ENCODE data around the gene AMDHD1. TPM values are rescaled to one million over a fixed set of nuclear protein-coding genes. Genes with fewer than 3 reads are reported as not detected.

The AMDHD1 gene
- total RNA-seq, 2 donors from 2014 or later = 0.63 to 1.3 TPM

DNA sequence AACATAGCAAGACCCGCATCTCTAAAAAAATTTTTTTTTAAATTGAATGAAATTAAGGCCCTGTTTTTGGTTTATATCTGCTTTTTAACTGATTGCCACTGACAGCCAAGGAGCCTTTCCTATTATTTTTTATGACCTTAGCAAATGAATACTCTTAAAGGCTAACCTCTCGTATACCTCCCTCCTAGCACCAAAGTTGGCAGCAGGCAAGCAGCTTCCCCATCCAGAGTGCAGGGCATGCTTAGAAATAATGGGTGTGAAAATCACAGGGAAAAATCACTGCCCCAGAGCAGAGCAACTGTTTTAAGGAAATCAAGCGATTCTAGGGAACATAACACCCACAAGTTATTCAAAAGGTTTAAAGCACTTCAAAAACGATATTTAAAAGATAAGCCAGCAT lies 32.4 kb downstream of the AMDHD1 start:
- Histone ChIP-seq H3K9me3 (no peaks in the 10 kb centered on the region), H3K27ac (no peak overlapping the region), H3K27me3 (no peaks in the 10 kb centered on the region), H3K4me1 (no peaks in the 10 kb centered on the region), H3K36me3 (no peaks in the 10 kb centered on the region), H3K4me3 (no peak overlapping the region)
- DNase-seq (ENCODE audit: low spot score) = no peak
- TF ChIP-seq, protein P1, sequence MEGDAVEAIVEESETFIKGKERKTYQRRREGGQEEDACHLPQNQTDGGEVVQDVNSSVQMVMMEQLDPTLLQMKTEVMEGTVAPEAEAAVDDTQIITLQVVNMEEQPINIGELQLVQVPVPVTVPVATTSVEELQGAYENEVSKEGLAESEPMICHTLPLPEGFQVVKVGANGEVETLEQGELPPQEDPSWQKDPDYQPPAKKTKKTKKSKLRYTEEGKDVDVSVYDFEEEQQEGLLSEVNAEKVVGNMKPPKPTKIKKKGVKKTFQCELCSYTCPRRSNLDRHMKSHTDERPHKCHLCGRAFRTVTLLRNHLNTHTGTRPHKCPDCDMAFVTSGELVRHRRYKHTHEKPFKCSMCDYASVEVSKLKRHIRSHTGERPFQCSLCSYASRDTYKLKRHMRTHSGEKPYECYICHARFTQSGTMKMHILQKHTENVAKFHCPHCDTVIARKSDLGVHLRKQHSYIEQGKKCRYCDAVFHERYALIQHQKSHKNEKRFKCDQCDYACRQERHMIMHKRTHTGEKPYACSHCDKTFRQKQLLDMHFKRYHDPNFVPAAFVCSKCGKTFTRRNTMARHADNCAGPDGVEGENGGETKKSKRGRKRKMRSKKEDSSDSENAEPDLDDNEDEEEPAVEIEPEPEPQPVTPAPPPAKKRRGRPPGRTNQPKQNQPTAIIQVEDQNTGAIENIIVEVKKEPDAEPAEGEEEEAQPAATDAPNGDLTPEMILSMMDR (IDR thresholded peaks at IDR 0.05) = no peak

DNA sequence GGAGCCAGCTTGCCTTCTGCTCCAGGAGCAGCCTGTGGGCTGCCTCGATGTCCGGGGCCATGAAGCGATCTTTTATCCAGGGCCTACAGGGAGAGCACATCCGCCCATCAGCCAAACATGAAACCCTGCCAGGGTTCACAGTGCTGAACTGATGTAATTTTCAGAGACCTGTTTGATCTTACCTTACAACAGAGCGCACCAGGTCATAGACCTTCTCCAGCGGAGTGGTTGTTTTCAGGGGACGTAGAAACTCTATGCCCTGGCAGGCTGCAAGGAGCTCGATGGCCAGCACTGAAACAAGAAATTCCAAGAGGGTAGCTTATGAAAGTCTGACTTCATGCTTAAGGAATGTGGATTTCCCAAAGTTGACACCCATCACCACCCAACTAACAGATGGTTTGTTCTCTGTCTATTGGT lies 33.3 kb downstream of the AMDHD1 start:
- Histone ChIP-seq H3K27ac (no peak overlapping the region), H3K4me1 (no peaks in the 10 kb centered on the region), H3K36me3 (no peaks in the 10 kb centered on the region), H3K4me3 (no peak overlapping the region), H3K27me3 (no peaks in the 10 kb centered on the region), H3K9me3 (no peaks in the 10 kb centered on the region)
- TF ChIP-seq, protein P1 (IDR thresholded peaks at IDR 0.05) = no peak
- DNase-seq (ENCODE audit: low spot score) = peak; percentile 36

DNA sequence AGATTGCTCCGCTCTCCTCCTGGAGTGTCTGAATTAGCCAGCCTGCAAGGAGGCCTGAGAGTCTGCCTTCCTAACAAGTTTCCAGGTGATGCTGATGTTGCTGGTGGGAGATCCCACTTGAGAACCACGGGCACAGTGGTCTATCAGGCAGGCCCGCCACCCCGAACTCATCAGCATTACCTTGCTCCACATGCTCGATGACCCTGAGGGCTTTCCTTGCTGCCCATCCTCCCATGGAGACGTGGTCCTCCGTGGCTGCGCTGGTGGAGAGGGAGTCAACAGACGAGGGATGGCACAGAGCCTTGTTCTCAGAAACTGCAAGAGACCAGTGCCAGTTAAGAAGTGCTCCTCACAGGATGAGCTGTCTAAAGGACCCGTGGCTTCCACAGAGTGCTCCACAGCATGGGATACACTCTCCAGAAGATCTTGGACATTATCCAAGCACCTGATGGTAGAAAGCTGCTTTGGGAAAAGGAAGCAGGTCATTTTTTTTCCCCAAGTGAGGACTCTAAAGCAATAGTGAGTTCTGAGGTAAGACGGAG lies 34.7 kb downstream of the AMDHD1 start:
- peak; percentile 28 for DNase-seq (ENCODE audit: low spot score)
- no peak overlapping the region for H3K4me3 ChIP-seq
- TF ChIP-seq, protein P1 (IDR thresholded peaks at IDR 0.05) = no peak

DNA sequence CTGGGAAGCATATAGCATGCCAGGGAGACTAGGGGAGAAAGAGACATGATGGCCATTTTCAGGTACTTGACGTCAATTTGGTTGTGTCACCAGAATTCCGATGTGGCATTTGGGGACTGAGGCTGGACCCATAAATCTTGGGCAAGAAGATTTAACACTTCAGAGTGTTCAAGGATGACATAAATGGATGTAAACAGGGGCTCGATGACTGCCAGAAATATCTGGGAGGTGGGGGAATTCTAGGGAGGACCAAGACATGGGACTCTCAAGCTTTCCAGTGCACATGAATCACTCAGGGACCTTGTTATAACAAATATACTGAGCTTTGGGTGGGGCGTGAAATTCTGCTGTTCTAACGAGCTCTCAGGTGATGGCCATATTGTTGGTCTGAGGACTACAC lies 35.2 kb downstream of the AMDHD1 start:
- TF ChIP-seq, protein P1 (IDR thresholded peaks at IDR 0.05) = no peak
- Histone ChIP-seq H3K27ac (no peak overlapping the region), H3K4me3 (no peak overlapping the region), H3K4me1 (no peaks in the 10 kb centered on the region), H3K27me3 (no peaks in the 10 kb centered on the region), H3K9me3 (no peaks in the 10 kb centered on the region), H3K36me3 (no peaks in the 10 kb centered on the region)
- DNase-seq (ENCODE audit: low spot score) = peak; percentile 13

More for the DNA sequence above, 34.7 kb downstream of the AMDHD1 start:
- no peaks in the 10 kb centered on the region for H3K27me3 ChIP-seq
- no peak overlapping the region for H3K27ac ChIP-seq
- H3K9me3 ChIP-seq = no peaks in the 10 kb centered on the region
- no peaks in the 10 kb centered on the region for H3K36me3 ChIP-seq
- H3K4me1 ChIP-seq = no peaks in the 10 kb centered on the region

DNA sequence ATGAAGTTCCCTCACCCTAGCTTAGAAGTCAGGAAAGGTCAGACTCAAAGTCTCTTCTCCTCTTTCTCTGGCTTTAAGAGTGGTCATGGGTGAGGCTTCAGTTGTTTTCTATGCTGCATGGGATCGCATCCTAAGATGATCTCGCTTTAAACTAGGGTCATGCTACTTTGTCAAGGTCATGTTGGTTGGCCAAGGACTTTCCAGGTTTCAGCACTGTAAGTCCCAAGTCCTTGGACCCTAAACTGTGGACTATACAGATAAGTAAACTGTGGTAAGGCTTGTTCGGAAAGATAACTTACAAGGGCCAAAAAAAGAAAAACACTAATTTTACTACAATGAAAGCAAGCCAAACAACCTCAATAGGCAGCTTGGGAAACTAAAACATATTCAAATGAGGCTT lies 35.6 kb downstream of the AMDHD1 start:
- Histone ChIP-seq H3K4me1 (no peaks in the 10 kb centered on the region), H3K27ac (no peak overlapping the region), H3K9me3 (no peaks in the 10 kb centered on the region), H3K4me3 (no peak overlapping the region), H3K27me3 (no peaks in the 10 kb centered on the region), H3K36me3 (no peaks in the 10 kb centered on the region)
- TF ChIP-seq, protein P1 (IDR thresholded peaks at IDR 0.05) = no peak
- no peak for DNase-seq (ENCODE audit: low spot score)

DNA sequence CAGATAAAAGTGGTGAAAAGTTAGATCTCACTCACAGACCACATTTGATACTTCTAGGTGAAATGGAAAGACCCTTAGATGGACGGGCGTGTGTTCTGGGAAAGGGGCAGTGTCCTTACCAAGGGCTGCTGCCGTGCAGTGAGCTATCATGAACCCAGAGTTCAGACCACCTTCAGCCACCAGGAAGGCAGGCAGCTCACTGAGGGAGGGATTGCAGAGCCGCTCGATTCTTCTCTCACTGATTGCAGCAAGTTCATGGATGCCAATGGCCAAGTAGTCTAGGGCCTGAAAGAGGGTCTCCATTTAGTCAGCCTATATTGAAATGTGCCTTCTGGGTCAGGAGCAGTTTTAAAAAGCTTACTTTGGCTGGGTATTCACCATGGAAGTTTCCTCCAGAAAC lies 37.3 kb downstream of the AMDHD1 start:
- no peak overlapping the region for H3K27ac ChIP-seq
- H3K4me3 ChIP-seq = no peak overlapping the region
- TF ChIP-seq, protein P1 (IDR thresholded peaks at IDR 0.05) = no peak
- no peaks in the 10 kb centered on the region for H3K27me3 ChIP-seq
- no peaks in the 10 kb centered on the region for H3K9me3 ChIP-seq
- peak; percentile 18 for DNase-seq (ENCODE audit: low spot score)
- no peaks in the 10 kb centered on the region for H3K36me3 ChIP-seq
- no peaks in the 10 kb centered on the region for H3K4me1 ChIP-seq

Measured in right atrium auricular region (tissue), 2 donors.